Stimulated activated CD4-positive, alpha-beta T cell treated with anti-CD3 and anti-CD28 coated beads, Interleukin-1b, Interleukin-23, amount 100 ng/mL, for 1 hour (primary cell): ENCODE measurements around the gene ZFYVE16.
"Not testable (repeated sequence)": the region's sequence is repeated elsewhere in the genome, so short reads cannot be mapped to it uniquely, and the experiment has no call there.

ENCODE experiments used
- DNase-seq, 2 donors: peaks; one replicate each; pipeline ENCODE4 v3.0.0-alpha.2; 2020; ENCODE audit warnings: low read depth in 2 of 2

ZFYVE16 gene

DNA sequence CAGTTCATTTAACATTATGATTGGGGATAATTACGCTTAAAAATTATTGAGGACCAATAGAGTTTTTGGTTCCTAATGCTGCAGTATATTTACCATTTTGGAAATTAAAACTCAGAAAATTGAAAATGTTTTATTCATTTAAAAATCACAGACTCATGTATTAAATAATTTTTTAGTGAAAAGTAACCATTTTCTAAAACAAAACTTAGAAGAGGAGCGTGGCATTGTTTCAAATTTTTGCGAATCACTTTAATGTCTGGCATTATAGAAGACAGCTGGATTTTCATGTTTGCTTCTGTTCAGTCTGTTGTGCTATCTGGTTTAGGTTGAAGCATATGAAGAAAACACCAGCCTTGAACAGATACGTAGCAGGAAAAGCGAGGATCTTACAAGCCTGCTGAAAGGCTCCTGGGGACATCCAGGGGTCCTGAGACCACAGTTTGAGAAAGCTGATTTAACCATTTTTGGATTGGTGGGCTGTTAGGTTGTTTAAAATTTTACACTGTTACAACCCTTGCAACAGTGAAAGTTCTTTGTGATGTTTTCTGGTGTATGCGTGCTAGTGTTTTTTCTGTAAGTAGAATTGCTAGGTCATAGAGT is 1.6 kb downstream of the ZFYVE16 start:
- DNase-seq: no peak

DNA sequence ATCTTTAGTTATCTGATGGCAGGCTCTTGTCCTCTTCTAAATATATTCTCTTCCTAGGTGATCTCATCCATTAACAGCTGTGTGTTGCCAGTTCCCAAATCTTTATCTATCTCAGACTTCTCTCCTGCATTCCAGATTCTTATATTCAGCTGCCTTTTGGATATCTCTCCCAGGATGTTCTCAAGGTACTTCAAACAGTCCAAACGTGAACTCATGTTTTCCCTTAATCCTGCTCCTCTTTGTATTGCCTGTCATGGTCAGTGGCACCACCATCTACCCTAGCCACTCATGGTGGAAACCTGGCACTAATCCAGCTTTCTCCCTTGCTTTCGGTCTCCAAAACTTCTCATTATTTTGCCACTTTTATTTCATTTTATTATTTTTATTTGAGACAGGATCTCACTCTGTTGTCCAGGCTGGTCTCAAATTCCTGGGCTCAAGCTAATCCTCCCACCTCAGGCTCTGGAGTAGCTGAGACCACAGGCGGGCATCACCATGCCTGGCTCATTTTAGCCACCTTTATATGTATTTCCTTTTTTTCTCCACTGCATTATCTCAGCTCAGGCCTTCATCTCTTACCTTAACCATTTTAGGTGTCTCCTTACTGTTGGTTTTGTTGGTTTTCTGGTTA is 3.8 kb downstream of the ZFYVE16 start:
- no peak for DNase-seq

DNA sequence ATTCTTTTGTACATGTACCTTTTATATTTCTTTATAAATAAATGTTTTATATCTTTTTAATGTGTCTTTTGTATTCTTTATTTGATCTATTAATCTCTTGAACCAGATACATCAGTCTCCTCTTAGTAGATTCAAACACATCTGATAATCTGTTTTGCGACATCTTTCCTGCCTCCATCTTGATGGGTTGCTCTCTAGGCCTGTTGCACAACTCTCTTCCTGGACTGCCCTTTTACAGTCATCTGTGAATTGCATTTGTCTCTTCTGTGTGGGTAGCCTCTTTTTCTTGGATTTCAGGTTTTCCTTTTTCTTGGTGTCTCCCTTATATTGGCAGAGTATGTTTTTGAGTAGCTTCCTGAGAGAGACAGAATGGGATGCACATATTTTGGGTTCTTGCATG is 6.2 kb downstream of the ZFYVE16 start:
- no peak for DNase-seq

DNA sequence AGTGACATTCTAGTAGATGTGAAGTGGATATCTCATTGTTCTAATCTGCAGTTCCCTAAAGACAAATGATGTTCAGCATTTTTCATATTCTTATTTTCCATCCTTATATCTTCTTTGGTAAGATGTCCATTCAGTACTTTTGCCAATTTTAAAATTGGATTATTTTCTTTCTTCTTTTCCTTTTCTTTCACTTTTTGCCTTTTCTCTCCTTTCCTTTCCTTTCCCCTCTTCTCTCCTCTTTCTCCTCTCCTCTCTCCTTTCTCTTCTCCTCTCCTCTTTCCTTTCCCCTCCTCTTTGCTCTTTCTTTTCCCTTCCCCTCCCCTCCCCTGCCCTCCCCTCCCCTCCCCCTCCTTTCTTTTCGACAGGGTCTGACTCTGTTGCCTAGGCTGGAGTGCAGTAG is 10.1 kb downstream of the ZFYVE16 start:
- no peak for DNase-seq

DNA sequence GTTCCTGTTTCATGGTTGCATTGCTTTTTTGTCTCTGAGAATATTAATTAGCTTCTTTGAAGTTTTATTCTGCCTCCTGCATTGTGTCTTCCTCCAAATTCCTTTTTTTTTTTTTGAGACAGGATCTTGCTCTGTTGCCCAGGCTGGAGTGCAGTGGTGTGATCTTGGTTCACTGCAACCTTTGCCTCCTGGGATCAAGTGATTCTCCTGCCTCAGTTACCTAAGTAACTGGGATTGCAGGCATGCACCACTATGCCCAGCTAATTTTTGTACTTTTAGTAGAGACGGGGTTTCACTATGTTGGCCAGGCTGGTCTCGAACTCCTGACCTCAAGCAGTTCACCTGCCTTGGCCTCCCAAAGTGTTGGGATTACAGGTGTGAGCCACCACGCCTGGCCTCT is 16.5 kb downstream of the ZFYVE16 start:
- not testable (repeated sequence) for DNase-seq

DNA sequence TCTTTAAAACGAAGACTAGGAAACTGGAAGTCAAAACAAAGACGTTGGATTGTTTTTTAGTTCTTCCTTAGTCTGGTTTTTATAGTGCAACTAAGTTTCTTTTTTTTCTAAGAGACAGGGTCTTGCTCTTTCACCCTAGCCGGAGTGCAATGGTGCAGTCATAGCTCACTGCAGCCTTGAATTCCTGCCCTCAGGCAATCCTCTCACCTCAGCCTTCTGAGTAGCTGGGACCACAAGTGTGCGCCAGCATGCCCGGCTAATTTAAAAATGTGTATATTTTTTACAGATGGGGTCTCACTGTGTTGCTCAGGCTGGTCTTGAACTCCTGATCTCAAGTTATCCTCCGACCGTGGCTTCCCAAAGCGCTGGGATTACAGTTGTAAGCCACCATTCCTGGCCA is 27.6 kb downstream of the ZFYVE16 start:
- no peak for DNase-seq

DNA sequence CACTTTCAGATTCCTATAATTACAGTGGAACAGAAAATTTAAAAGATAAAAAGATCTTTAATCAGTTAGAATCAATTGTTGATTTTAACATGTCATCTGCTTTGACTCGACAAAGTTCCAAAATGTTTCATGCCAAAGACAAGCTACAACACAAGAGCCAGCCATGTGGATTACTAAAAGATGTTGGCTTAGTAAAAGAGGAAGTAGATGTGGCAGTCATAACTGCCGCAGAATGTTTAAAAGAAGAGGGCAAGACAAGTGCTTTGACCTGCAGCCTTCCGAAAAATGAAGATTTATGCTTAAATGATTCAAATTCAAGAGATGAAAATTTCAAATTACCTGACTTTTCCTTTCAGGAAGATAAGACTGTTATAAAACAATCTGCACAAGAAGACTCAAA is 29.5 kb downstream of the ZFYVE16 start:
- no peak for DNase-seq

DNA sequence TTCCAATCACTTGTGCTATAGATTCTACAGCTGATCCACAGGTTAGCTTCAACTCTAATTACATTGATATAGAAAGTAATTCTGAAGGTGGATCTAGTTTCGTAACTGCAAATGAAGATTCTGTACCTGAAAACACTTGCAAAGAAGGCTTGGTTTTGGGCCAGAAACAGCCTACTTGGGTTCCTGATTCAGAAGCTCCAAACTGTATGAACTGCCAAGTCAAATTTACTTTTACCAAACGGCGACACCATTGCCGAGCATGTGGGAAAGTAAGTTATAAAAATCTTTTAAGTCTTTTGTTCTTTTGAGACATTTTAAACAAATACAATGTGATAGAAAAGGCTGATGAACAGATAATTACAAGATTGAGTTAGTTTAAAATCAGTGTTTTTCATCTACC is 30.9 kb downstream of the ZFYVE16 start:
- DNase-seq: no peak

DNA sequence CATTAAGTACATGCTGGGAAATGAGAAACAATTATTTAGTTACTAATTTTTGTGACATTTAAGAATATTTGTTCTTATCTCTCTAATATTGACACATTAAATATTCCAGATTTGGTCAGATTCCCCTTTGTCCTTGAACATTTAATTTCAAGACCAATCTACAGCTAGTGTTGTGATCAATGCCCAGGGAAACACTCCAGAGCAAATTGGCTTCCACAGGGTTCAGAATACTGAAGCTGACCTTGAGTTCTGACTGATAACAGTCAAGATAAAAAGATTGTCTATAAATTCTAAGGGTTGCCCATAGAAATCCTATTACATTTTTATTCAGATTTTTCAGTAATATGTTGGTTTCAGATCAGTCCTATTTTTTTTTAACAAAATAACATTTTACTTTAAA is 31.3 kb downstream of the ZFYVE16 start:
- no peak for DNase-seq

DNA sequence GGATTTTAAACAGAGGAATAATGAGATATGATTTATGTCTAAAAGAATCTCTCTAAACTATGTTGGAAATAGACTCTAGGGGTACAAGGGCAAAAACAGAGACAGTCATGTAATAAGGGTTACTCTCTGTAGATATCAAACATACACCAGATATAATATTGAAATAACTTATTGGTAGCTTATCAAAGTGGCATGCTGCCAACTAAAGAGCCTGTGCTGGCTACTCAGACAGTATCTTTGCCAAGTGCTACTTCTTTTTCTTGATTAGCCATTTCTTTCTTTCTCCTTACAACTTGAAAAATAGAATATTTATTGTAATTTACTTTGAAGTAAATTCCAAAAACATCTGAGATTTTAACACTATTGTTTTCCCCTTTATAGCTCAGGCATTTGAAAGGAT is 34.9 kb downstream of the ZFYVE16 start:
- DNase-seq: no peak

DNA sequence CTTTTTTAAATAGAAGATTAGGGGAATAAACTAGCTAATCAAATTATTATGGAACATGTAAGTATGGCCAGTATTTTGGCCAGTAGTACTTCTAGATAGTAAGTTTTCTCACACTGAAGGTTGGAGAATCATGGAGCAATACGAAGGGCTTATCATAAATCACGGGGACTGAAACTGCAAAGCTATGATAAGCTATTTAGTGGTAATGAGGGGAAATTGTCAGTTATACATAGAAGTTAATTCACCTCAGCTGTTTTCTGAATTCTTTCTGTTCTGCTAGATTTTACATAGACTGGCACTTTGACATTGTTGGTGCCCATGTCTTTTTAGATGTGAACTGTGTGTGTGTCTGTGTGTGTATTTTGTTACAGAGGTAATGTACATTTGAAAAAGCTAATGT is 45.5 kb downstream of the ZFYVE16 start:
- DNase-seq: no peak

DNA sequence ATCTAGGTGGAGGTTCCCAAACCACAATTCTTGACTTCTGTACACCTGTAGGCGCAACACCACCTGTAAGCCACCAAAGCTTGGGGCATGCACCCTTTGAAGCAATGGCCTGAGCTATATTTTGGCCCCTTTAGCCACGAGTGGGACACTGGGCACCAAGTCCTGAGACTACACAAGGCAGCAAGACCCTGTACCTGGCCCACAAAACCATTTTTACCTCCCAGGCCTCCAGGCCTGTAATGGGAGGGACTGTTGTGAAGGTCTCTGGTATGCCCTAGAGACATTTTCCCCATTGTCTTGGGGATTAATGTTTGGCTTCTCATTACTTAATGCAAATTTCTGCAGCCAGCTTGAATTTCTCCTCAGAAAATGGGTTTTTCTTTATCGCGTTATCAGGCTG is 55.4 kb downstream of the ZFYVE16 start:
- DNase-seq: no peak

DNA sequence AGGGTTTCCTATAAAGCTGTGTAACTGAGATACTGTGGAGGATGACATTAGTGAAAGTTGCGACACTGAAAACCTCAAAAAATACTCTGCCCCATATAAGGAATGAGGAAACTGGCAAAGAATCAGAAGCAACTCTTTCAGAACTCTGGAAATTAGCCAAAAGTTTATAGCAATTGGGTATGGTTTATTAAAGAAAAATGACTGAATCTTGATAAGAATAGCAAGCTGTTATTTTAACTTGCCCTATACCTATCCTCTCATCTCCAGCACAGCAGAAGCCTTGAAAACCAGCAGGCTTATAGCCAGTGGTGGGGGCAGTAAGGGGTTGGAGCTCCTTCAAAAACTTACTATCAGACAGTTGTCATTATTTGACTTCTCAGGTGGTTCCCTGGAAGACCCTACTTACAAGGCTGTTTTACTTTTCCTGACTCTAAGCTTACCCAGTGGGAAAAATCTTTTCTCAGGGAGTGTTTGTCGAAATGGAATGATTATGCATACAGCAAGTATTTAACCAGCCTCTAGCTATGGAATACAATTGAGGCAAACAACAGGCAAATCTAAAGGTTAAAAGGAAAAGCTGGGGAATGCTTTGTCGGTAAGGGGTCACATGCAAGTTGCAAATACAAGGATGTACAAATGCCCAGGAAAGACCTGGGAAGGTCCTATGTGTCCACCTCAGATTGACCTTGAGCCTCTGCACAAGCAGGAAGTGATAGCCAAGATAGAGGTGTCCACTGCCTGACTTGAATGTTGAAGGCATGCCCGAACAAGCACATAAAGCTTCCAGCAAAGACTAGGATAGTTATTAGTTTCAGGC is 59.0 kb downstream of the ZFYVE16 start:
- no peak for DNase-seq

DNA sequence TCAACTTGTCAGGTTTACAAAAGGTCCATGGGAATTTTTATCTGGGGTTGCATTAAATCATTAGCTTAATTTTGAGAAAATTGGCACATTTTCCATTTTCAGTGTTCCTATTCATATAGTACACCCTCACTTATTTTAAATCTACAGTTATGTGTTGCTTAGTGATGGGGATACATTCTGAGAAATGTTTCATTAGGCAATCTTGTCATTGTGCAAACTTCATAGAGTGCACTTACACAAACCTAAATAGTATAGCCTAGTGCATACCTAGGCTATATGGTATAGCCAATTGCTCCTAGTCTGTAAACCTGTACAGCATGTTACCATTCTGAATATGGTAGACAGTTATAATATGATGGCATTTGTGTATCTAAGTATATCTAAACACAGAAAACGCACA is 60.3 kb downstream of the ZFYVE16 start:
- DNase-seq: no peak

DNA sequence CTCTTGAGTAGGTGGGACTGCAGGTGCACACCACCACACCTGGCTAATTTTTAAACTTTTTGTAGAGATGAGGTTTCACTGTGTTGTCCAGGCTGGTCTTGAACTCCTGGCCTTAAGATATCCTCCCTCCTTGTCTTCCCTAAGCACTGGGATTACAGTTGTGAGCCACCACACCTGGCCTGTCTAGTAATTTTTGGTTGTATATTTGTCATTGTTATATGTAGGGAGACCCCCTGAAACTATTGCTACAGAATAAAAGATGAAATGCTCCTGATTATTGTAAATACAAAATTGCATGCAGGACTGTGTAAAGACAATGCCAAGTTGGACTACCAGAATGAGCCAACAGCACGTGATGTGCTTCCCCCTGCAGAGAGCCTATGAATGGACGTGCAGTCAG is 62.8 kb downstream of the ZFYVE16 start:
- DNase-seq: not testable (repeated sequence)

DNA sequence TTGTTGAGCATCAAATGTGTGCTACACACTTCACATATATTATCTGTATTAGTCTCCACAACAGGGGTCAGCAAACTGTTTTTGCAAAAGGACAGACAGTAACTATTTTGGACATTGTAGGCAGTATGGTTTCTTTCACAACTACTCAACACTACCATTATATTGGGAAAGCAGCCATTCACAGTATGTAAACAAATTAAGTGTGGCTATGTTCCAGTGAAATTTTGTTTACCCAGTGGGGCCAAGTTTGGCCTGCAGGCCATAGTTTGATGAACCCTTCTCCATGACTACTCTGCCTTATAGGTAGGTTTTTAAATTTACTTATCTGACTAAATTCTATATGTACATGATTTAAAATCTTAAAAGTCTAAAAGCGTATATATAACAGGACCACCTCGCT is 67.1 kb downstream of the ZFYVE16 start:
- DNase-seq: no peak

DNA sequence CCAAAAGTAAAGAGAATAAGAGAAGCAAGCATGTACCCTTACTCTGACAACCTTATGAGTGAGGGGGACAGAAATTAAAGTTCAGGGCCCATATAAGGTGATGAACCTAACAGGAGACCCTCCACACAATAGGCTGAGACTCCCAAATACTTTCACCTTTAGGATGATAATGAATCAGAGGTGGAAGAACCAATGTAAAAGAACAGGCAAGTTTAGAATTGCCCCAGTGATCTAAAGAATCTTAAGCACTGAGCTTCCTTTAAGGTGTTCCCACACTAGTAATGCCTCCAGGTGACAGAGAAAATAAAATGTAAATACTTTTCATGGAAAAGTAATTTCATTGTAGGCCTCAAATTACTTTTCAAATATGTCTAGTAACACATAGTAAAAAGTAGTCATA is 71.8 kb downstream of the ZFYVE16 start:
- no peak for DNase-seq

DNA sequence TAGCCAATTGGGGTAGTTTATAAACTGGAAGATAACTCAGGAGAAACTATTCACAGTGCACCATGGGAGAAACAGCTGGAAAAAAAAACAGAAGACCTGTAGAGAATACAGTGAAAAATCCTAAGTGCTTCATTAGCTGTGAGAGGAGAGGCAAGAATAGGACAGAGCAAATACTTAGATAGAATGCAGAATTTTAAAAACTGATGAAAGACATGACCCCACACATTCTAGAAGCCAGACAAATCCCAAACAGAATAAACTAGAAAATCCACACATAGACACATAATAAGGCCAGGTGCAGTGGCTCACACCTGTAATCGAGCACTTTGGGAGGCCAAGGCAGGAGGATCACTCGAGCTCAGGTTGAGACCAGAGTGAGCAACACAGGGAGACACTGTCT is 72.5 kb downstream of the ZFYVE16 start:
- no peak for DNase-seq

DNA sequence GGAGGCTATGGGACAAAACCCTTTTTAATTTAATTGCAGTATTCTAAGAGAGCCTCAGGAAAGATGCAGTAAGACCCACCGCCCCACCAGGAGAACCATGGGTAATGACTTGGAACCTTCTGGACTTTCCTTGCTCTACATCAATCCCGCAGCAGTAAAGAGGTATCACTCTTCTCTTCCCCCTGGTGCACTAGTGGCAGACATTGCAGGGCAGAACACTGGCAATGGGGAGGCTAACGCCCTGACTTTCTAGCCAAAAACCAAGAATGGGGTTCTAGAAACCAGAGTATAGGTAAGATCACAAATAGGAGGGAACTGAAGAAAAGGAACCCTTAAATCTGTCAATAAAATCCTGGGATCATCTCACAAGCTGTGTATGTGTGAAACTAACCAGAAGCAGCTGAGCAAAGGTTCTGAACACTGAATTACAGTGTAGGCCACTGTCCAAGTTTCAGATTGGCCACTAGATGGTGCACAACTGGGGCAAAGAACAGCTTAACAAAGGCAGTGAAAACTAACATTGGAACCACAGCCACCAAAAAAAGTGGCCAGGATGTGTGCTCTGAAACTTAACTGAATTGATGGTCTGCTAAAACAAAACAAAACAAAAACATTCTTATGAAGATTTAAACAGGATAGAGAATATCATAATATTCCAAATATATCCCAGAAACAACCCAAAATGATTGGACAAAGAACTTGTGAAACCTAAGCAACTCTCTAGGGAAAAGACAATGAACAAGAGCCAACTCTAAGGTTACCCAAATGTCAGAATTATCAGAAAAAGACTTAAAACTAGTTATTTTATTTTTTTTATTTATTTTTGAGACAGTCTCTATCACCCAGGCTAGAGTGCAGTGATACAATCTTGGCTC is 73.4 kb downstream of the ZFYVE16 start:
- DNase-seq: no peak

DNA sequence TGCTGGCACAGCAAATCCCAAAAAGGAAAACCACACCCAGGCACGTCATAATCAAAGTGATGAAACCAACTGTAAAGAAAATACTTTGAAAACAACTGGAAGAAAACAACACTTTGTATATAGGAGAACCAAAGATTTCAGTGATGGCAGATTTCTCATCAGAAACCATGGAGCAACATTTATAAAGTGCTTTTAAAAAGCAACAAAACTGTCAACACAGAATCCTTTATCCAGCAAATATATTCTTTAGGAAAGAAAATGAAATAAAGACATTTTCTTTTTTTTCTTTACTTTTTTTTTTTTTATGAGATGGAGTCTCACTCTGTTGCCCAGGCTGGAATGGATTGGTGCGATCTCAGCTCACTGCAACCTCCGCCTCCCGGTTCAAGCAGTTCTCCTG is 74.7 kb downstream of the ZFYVE16 start:
- no peak for DNase-seq

DNA sequence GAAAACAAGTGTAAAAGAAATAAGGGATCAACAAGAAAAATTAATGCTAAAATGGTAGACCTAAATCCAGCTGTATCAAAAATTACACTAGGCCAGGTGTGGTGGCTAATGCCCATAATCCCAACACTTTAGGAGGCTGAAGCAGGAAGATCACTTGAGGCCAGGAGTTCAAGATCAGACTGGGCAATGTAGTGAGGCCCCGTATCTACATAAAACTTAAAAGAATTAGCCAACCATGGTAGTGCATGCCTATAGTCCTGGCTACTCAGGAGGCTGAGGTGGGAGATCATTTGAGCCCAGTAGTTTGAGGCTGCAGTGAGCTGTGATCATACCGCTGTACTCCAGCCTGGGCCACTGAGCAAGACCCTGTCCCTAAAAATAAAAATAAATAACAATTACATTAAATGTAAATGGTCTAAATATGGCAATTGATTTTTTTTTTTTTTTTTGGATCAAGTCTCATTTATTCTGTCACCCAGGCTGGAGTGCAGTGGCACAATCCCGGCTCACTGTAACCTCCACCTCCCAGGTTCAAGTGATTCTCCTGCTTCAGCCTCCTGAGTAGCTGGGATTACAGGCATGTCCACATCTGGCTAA is 75.9 kb downstream of the ZFYVE16 start:
- no peak for DNase-seq

DNA sequence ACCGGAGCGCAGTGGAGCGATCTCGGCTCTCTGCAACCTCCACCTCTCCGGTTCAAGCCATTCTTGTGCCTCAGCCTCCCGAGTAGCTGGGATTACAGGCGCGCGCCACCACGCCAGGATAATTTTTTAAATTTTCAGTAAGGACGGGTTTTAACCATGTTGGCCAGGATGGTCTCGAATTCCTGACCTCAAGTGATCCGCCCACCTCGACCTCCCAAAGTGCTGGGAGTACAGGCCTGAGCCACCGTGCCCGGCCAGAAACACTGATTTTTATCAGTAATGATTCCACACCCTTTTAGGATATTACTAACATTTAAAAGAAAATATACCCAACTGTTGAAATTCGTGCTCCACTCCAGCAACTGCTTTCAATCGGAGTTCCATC is 79.6 kb downstream of the ZFYVE16 start:
- DNase-seq: no peak
